Measurements from ENCODE around the gene PDZRN3. TPM values are rescaled to one million over a fixed set of nuclear protein-coding genes. Genes with fewer than 3 reads are reported as not detected.

The PDZRN3 gene
- total RNA-seq, 2 experiments from 2014 or later, result not detected

DNA sequence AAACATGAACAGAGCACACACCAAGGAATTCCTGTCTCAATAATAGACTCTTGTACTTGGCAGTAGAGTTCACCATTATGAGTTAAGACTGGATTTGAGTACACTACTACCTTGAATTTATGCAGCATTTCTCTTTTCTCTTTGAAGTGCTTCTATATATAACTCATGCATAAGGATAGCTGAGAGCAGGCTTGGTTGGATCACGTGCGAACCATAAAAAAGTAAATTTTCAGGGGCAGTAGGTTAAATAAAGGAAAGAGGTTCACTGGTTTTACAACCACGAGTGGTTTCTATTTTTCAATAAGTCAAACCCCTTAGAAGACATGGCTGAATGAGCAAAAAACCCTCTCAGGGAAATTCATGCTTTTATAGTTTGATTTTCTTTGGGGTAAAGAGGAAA, 28.6 kb upstream of the PDZRN3 start:
- POLR2A ChIA-PET, result no interaction called here
- H3K4me3 Mint-ChIP-seq, result no peak overlapping the region

DNA sequence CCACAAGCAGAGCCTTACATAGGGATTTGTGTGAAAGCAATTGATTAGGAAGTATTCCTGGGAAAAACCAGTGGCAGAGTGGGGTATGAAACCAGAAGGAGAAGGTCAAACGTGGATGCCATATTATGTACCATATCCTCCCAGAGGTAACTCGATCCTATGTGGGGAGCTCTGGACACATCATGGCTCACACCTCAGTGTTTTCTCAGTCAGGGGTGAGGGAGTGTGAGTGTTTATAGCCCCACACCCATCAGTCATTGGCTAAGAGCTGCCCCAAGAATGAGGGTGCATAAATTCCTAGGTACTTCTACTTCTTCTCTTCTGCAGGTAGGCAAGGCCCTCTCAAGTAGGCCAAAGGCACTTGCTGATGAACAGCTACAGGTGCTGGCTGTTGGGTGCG, 28.2 kb upstream of the PDZRN3 start:
- CTCF ChIA-PET, result no interaction called here

More for the DNA sequence above, 28.6 kb upstream of the PDZRN3 start:
- no peaks in the 10 kb centered on the region for H3K4me1 Mint-ChIP-seq
- no peaks in the 10 kb centered on the region for H3K36me3 Mint-ChIP-seq (ENCODE audit: low read depth)
- CTCF ChIA-PET, result no interaction called here
- no peak overlapping the region for H3K27ac Mint-ChIP-seq
- no peaks in the 10 kb centered on the region for H3K27me3 Mint-ChIP-seq
- H3K9me3 Mint-ChIP-seq, result peaks cover 6% of the 10 kb centered on the region
- no peak for DNase-seq

DNA sequence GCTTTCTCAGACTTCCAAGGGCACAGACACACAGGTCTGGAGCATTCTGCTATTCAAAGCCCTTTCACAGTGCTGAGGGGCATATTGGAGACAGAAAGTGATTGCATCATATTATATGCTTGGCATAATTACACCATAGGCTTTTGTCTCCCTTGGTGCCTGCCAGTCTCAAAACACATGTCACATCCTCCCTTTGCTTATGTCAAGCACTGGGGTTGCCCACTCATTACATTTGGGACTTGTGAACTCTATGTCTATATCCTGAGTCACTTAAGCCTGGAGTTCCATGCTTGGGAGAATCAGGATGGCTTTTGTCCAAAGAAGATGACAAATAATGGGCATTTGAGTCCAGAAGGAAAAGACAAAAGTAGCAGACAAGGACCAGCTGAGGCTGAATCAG, 12.3 kb upstream of the PDZRN3 start:
- no peak overlapping the region for H3K27ac Mint-ChIP-seq
- ChIA-PET CTCF (no interaction called here), POLR2A (no interaction called here)

More for the DNA sequence above, 28.2 kb upstream of the PDZRN3 start:
- no peaks in the 10 kb centered on the region for H3K27me3 Mint-ChIP-seq
- no peak overlapping the region for H3K27ac Mint-ChIP-seq
- DNase-seq, result no peak
- H3K4me1 Mint-ChIP-seq, result no peaks in the 10 kb centered on the region
- H3K4me3 Mint-ChIP-seq, result no peak overlapping the region
- POLR2A ChIA-PET, result no interaction called here
- H3K36me3 Mint-ChIP-seq (ENCODE audit: low read depth), result no peaks in the 10 kb centered on the region
- peaks cover 6% of the 10 kb centered on the region for H3K9me3 Mint-ChIP-seq

DNA sequence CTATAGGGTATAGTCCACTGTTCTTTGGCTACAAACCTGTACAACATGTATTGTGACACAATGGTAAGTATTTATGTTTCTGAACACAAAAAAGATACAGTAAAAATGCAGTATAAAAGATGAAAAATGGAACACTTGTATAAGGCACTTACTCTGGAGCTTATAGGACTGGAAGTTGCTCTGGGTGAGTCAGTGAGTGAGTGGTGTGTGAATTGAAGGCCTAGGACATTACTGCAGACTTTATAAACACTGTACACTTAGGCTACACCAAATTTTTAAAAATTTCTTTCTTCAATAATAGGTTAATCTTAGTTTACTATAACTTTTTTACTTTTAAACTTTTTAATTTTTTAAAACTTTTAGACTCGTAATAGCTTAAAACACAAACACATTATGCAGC, 10.5 kb upstream of the PDZRN3 start:
- CTCF ChIA-PET, result no interaction called here
- DNase-seq, result no peak
- Mint-ChIP-seq H3K4me3 (no peak overlapping the region), H3K4me1 (no peaks in the 10 kb centered on the region), H3K27me3 (no peaks in the 10 kb centered on the region), H3K9me3 (no peaks in the 10 kb centered on the region), H3K27ac (no peak overlapping the region), H3K36me3 (ENCODE audit: low read depth) (no peaks in the 10 kb centered on the region)
- POLR2A ChIA-PET, result no interaction called here

More for the DNA sequence above, 12.3 kb upstream of the PDZRN3 start:
- Mint-ChIP-seq H3K27me3 (no peaks in the 10 kb centered on the region), H3K4me3 (no peak overlapping the region), H3K9me3 (no peaks in the 10 kb centered on the region), H3K4me1 (no peaks in the 10 kb centered on the region), H3K36me3 (ENCODE audit: low read depth) (no peaks in the 10 kb centered on the region)
- DNase-seq, result no peak

DNA sequence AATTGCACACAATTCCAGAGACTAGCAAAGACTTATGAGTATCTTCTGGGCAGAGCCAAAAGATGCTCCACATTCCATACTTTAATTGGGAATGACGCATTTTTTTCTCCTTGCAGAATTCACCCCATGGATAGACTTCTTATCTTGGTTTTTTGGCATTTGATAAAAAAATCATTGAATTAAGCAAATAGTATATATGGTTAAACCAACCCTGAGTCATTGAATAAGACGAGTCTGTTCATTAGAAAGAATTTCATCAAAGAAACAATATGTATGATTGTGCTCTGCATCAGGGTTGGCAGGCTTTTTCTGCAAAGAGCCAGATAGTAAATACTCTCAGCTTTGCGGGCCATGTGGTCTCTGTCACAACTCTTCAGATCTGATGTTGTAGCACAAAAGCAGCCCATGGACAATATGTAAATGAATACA, 9.2 kb upstream of the PDZRN3 start:
- Mint-ChIP-seq H3K27ac (no peak overlapping the region), H3K27me3 (no peaks in the 10 kb centered on the region), H3K9me3 (no peaks in the 10 kb centered on the region), H3K36me3 (ENCODE audit: low read depth) (no peaks in the 10 kb centered on the region), H3K4me3 (no peak overlapping the region), H3K4me1 (no peaks in the 10 kb centered on the region)
- ChIA-PET POLR2A (no interaction called here), CTCF (no interaction called here)
- no peak for DNase-seq

DNA sequence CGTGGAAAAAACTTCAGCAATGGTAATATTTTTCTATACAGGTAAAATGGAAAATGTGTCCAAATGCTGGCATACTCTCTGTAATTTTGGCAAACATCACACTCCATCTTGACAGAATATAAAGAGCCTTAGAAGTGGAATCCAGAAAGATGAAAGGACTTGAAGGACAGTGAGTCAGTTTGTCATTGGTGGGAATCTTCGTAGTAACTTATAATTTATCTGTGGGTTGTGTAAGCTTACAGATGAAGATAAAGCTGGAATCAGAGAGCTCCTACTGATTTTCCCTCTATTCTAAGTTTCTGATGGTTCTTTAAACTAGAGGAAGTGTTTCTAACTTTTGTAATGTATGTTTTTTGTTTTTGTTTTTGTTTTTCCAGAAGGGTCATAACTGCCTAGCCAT, 8.7 kb upstream of the PDZRN3 start:
- Mint-ChIP-seq H3K27me3 (no peaks in the 10 kb centered on the region), H3K27ac (no peak overlapping the region), H3K4me1 (no peaks in the 10 kb centered on the region), H3K36me3 (ENCODE audit: low read depth) (no peaks in the 10 kb centered on the region), H3K9me3 (no peaks in the 10 kb centered on the region), H3K4me3 (no peak overlapping the region)
- POLR2A ChIA-PET, result no interaction called here
- CTCF ChIA-PET, result no interaction called here
- no peak for DNase-seq

DNA sequence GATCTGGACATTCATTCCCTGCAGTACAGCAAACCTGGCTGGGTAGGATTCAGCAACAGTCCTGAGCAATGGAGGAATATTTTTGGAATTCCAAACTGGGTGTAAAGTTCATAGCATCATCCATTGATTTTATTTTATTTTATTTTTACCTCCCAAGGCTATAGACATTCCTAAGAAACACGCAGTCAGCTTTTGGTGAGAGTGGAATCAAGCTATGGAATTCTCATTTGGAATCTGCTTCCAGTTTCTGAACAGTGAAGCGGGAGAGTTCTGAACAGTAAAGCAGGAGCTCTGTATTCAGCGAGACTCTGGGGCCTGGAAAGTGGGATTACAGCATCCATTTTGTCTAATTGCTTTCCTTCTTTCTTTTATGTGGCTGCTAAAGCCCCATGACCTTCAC, 1.4 kb upstream of the PDZRN3 start:
- ChIA-PET POLR2A (no interaction called here), CTCF (no interaction called here)
- no peaks in the 10 kb centered on the region for H3K9me3 Mint-ChIP-seq
- no peaks in the 10 kb centered on the region for H3K36me3 Mint-ChIP-seq (ENCODE audit: low read depth)
- DNase-seq, result no peak
- H3K4me3 Mint-ChIP-seq, result no peak overlapping the region
- H3K4me1 Mint-ChIP-seq, result no peaks in the 10 kb centered on the region
- H3K27me3 Mint-ChIP-seq, result peaks cover 6% of the 10 kb centered on the region
- no peak overlapping the region for H3K27ac Mint-ChIP-seq

DNA sequence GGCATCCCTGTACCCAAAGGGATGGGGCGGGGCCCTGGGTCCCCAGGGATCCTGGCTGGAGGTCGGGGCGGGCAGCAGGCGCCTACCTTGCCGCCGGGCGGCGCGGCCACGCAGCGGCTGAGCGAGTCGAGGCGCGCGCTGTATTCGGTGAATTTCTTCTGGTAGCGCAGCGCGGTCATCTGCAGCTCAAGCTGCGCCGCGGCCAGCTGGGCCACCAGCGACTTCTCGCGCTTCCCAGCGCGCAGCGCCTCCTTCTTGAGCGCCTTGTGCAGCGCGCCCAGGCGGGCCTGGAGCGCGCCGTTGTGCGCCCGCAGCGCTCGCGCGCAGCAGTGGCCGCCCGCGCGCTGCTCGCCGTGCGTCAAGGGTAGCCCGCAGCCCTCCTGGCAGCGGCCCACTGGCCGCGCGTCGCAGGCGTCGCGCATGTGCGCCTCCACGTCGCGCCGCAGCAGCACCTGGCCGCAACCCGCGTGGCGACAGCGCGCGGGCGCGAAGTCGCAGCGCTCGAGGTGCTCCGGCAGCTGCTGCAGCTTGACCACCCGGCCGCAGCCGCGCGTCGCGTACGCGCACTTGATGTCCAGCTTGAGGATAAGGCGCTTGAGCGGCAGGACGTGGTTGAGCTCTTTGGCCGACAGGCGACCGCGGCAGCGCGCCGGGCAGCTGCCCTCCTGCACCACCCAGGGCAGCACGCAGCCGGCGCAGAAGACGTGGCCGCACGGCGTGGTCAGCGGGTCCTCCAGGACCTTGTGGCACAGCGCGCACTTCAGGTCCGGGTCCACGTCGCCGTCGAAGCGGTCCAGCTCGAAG, 522 bp downstream of the PDZRN3 start:
- ChIA-PET POLR2A (no interaction called here), CTCF (no interaction called here)
- no peaks in the 10 kb centered on the region for H3K4me1 Mint-ChIP-seq

DNA sequence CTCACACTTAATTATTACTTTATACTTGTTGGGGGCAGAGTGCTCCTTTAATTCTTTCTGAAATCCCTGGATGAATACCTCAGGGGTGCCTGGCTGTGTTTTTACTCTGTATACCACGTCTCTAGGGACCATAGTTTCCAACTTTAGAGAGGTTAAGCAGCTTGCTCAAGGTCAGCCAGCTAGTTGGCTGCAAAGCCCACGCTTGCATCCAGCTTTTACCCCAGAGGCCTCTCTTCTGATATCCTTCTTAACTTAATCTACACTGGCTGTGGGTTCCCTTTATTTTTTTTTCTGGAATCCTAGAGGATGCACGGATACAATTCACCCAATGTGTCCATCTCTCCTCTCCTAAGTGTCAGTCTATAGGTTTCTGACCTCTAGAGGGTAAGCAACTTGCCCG, 1.4 kb downstream of the PDZRN3 start:
- H3K4me3 Mint-ChIP-seq, result no peak overlapping the region
- POLR2A ChIA-PET, result no interaction called here
- no peaks in the 10 kb centered on the region for H3K36me3 Mint-ChIP-seq (ENCODE audit: low read depth)
- DNase-seq, result no peak
- H3K4me1 Mint-ChIP-seq, result no peaks in the 10 kb centered on the region
- H3K27me3 Mint-ChIP-seq, result peaks cover 6% of the 10 kb centered on the region
- CTCF ChIA-PET, result no interaction called here
- H3K27ac Mint-ChIP-seq, result no peak overlapping the region
- no peaks in the 10 kb centered on the region for H3K9me3 Mint-ChIP-seq

More for the DNA sequence above, 522 bp downstream of the PDZRN3 start:
- no peak overlapping the region for H3K4me3 Mint-ChIP-seq
- no peak for DNase-seq
- no peak overlapping the region for H3K27ac Mint-ChIP-seq
- peaks cover 6% of the 10 kb centered on the region for H3K27me3 Mint-ChIP-seq
- no peaks in the 10 kb centered on the region for H3K9me3 Mint-ChIP-seq
- no peaks in the 10 kb centered on the region for H3K36me3 Mint-ChIP-seq (ENCODE audit: low read depth)

DNA sequence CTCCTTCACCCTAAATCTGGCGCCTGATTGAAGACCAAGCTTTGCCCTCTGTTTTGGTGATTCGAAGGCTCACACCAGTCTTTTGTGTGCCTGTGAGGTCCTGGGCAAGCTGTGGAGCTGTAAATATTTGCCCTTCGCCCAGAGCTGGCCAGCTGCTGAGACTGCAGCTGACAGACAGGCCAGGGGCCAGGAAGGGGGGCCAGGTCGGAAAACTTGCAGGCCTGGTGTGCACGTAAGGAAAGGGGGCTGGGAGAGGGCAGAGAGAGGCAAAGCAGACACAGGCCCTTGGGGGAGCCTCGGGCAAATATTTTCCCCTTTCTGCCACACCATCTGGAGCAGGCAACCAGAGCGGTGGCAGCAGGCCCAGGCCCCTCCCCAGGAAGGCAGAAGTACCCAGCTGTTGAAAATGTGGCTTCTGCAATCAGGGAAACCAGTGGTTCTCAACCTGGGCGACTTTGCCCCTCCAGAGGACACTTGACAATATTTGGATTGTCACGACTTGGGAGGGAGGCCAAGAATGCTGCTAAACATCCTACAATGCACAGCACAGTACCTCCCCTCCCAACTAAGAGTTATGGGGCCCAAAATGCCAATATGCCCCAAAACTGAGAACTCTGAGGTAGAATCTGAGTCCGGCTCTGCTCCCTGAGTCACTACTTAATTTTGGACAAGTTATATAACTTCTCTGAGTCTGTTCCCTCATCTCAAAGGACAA, 2.5 kb downstream of the PDZRN3 start:
- Mint-ChIP-seq H3K36me3 (ENCODE audit: low read depth) (no peaks in the 10 kb centered on the region), H3K4me3 (no peak overlapping the region), H3K9me3 (no peaks in the 10 kb centered on the region), H3K4me1 (no peaks in the 10 kb centered on the region), H3K27ac (no peak overlapping the region), H3K27me3 (peaks cover 6% of the 10 kb centered on the region)
- POLR2A ChIA-PET, result no interaction called here
- CTCF ChIA-PET, result no interaction called here
- no peak for DNase-seq

DNA sequence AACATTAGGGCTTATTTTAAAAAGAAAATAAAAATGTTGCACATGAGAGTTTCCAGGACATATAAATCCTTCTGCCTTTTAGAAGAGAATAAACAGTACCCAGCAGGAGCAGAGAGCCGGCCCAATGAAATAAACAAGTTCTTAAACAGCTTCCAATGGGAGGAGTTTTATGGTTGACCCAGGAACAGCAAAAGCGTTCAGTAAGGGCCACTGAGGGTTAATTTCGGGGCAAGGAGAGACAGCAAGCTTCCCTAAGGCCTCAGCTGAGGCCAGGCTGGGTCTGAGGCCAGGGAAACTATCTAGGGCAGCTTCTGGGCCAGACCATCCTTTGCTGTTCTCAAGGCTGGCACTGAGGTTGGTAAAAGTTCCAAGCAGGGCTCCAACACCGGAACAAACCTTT, 3.4 kb downstream of the PDZRN3 start:
- DNase-seq, result no peak
- ChIA-PET CTCF (no interaction called here), POLR2A (no interaction called here)
- Mint-ChIP-seq H3K9me3 (peaks cover 2% of the 10 kb centered on the region), H3K4me3 (no peak overlapping the region), H3K36me3 (ENCODE audit: low read depth) (no peaks in the 10 kb centered on the region), H3K27me3 (peaks cover 6% of the 10 kb centered on the region), H3K27ac (no peak overlapping the region), H3K4me1 (no peaks in the 10 kb centered on the region)

DNA sequence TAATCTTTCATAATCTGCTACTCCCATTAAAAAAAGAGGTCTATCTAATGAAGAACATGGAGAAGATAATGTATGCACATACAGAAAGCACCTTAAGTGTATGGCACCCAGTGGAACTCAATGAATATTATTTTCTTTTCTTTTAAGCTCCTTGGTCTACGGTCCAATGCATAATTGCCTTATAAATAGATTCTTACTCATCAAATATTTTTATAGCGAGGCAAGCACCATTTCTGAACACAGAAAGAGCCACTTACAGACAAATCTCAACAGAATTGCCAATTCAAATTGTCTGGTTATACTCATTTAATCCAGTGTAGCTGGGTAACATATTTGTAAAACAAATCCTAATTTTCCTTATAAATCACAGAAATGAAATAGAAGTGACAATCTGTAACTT, 6.3 kb downstream of the PDZRN3 start:
- no peaks in the 10 kb centered on the region for H3K4me1 Mint-ChIP-seq

DNA sequence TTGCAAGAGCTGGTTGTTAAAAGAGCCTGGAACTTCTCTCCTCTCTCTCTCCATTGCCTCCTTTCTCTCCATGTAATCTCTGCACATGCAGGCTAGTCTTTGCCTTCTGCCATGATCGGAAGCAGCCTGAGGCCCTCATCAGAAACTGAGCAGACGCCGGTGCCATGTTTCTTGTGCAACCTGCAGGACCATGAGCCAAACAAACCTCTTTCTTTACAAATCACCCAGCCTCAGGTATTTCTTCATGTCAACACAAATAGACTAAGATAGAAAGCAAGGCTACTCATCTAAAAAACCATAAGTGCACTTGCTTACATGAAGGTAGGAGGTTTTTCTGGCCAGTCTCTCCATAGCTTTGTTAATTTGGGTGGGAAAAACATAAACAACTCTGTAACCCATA, 8.7 kb downstream of the PDZRN3 start:
- H3K9me3 Mint-ChIP-seq, result peaks cover 2% of the 10 kb centered on the region
- H3K27ac Mint-ChIP-seq, result no peak overlapping the region
- no peaks in the 10 kb centered on the region for H3K27me3 Mint-ChIP-seq
- DNase-seq, result no peak
- H3K36me3 Mint-ChIP-seq (ENCODE audit: low read depth), result no peaks in the 10 kb centered on the region
- H3K4me3 Mint-ChIP-seq, result no peak overlapping the region
- no peaks in the 10 kb centered on the region for H3K4me1 Mint-ChIP-seq
- ChIA-PET CTCF (no interaction called here), POLR2A (no interaction called here)

More for the DNA sequence above, 6.3 kb downstream of the PDZRN3 start:
- no peak for DNase-seq
- Mint-ChIP-seq H3K36me3 (ENCODE audit: low read depth) (no peaks in the 10 kb centered on the region), H3K9me3 (peaks cover 2% of the 10 kb centered on the region), H3K4me3 (no peak overlapping the region), H3K27me3 (no peaks in the 10 kb centered on the region), H3K27ac (no peak overlapping the region)
- POLR2A ChIA-PET, result no interaction called here
- CTCF ChIA-PET, result no interaction called here

DNA sequence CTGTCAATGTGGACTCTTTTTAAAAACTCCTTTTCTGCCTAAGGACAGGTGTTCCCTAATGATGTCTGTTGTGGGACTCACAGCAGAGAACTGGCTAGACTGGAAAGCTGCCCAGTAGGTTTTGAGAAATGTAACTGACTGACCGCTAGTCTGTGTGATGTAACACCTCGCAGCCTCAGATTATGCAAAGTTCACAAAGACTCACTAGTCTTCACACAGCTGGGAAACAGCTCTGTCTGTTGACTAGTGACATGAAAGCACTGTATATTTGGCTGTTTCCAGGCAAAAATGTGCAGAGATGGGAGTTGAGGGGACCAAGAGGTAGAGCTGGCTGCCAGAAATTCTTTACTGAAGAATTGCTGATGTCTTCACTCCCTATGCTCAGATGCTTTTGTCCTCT, 10.3 kb downstream of the PDZRN3 start:
- H3K36me3 Mint-ChIP-seq (ENCODE audit: low read depth), result no peaks in the 10 kb centered on the region
- no peaks in the 10 kb centered on the region for H3K27me3 Mint-ChIP-seq
- no peaks in the 10 kb centered on the region for H3K4me1 Mint-ChIP-seq
- ChIA-PET POLR2A (no interaction called here), CTCF (no interaction called here)
- peaks cover 2% of the 10 kb centered on the region for H3K9me3 Mint-ChIP-seq
- no peak overlapping the region for H3K27ac Mint-ChIP-seq
- no peak overlapping the region for H3K4me3 Mint-ChIP-seq
- no peak for DNase-seq

All from activated CD4-positive, alpha-beta memory T cell treated with anti-CD3 and anti-CD28 coated beads, Interleukin-2, amount 10 ng/mL, durations not matched to agents 7 days and 5 days (primary cell).